ENCODE data around the gene PHF19.

Gene PHF19

DNA sequence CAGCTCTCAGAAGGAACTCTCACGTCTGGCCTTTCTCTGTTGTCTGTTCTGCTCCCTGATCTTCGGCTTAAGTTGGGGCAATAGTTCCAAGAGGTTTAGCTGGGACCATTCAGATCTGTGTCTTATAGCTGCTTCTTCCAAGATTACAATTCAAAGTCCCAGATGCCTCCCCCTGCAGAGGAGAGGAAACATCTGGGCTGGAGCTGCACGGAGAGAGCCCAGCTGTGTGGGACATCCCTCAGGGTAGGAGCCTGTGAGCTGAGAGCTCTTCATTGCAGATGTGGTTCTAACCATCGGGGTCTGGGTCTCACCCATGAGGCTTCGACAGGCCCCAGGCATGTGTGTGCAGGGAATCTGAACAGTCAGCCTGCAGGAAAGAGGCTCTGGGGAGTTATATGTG lies 9.0 kb upstream of the PHF19 start:
- H4K20me1 ChIP-seq (ENCODE audit: low read depth, low read length): no peaks in the 10 kb centered on the region
- H3K4me3 ChIP-seq (ENCODE audit: insufficient read depth, low read length, poor library complexity, severe bottlenecking): no peak overlapping the region
- H3K27ac ChIP-seq (ENCODE audit: low read depth, low read length): no peak overlapping the region
- H3K4me2 ChIP-seq (ENCODE audit: low read depth, low read length, poor library complexity, severe bottlenecking): no peak overlapping the region
- H2AFZ ChIP-seq (ENCODE audit: low read depth, low read length, severe bottlenecking): no peak overlapping the region
- no peaks in the 10 kb centered on the region for H3K9me2 ChIP-seq (replicated peaks; ENCODE audit: insufficient read depth, low read length)
- H3K9ac ChIP-seq (ENCODE audit: low read length): no peak overlapping the region
- H3K79me2 ChIP-seq (ENCODE audit: insufficient read depth, low read length): no peaks in the 10 kb centered on the region
- H3F3A ChIP-seq (ENCODE audit: insufficient read depth): peaks cover 6% of the 10 kb centered on the region; the same call in 1 of the 2 replicates
- H3K9me3 ChIP-seq (ENCODE audit: insufficient read depth, low read length): no peaks in the 10 kb centered on the region
- no peaks in the 10 kb centered on the region for H3K27me3 ChIP-seq (ENCODE audit: low read length)
- no peaks in the 10 kb centered on the region for H3K36me3 ChIP-seq (ENCODE audit: low read length)
- TF ChIP-seq, protein P1, sequence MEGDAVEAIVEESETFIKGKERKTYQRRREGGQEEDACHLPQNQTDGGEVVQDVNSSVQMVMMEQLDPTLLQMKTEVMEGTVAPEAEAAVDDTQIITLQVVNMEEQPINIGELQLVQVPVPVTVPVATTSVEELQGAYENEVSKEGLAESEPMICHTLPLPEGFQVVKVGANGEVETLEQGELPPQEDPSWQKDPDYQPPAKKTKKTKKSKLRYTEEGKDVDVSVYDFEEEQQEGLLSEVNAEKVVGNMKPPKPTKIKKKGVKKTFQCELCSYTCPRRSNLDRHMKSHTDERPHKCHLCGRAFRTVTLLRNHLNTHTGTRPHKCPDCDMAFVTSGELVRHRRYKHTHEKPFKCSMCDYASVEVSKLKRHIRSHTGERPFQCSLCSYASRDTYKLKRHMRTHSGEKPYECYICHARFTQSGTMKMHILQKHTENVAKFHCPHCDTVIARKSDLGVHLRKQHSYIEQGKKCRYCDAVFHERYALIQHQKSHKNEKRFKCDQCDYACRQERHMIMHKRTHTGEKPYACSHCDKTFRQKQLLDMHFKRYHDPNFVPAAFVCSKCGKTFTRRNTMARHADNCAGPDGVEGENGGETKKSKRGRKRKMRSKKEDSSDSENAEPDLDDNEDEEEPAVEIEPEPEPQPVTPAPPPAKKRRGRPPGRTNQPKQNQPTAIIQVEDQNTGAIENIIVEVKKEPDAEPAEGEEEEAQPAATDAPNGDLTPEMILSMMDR (IDR thresholded peaks at IDR 0.05; ENCODE audit: insufficient read depth, low read length, poor library complexity, severe bottlenecking): no peak
- no peak for TF ChIP-seq EZH2phosphoT487 (conservative IDR thresholded peaks at IDR 0.05; ENCODE audit: low read length)

DNA sequence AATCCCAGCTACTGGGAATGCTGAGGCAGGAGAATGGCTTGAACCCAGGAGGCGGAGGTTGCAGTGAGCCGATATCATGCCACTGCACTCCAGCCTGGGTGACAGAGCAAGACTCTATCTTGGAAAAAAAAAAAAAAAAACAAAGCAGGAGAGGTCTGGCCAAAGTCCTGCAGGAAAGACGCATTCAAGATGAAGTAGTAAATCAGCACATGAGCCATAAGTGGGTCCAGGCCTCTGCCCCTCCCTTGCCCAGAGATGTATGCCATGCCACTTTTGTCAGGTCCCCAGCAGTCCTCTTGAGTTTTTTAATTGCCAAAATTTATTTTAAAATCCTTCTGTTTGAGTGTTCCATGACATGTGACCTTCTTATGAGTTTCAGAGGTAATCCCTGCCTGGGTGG lies 8.5 kb upstream of the PHF19 start:
- Histone ChIP-seq H3F3A (ENCODE audit: insufficient read depth) (peaks cover 6% of the 10 kb centered on the region; the same call in 1 of the 2 replicates), H3K27ac (ENCODE audit: low read depth, low read length) (no peak overlapping the region), H4K20me1 (ENCODE audit: low read depth, low read length) (no peaks in the 10 kb centered on the region), H3K4me2 (ENCODE audit: low read depth, low read length, poor library complexity, severe bottlenecking) (no peak overlapping the region), H3K79me2 (ENCODE audit: insufficient read depth, low read length) (no peaks in the 10 kb centered on the region), H3K9me2 (replicated peaks; ENCODE audit: insufficient read depth, low read length) (no peaks in the 10 kb centered on the region), H3K4me3 (ENCODE audit: insufficient read depth, low read length, poor library complexity, severe bottlenecking) (no peak overlapping the region), H3K9ac (ENCODE audit: low read length) (no peak overlapping the region), H3K36me3 (ENCODE audit: low read length) (no peaks in the 10 kb centered on the region), H3K9me3 (ENCODE audit: insufficient read depth, low read length) (no peaks in the 10 kb centered on the region), H3K27me3 (ENCODE audit: low read length) (no peaks in the 10 kb centered on the region), H2AFZ (ENCODE audit: low read depth, low read length, severe bottlenecking) (no peak overlapping the region)
- TF ChIP-seq, protein P1 (IDR thresholded peaks at IDR 0.05; ENCODE audit: insufficient read depth, low read length, poor library complexity, severe bottlenecking): no peak
- TF ChIP-seq EZH2phosphoT487 (conservative IDR thresholded peaks at IDR 0.05; ENCODE audit: low read length): no peak

DNA sequence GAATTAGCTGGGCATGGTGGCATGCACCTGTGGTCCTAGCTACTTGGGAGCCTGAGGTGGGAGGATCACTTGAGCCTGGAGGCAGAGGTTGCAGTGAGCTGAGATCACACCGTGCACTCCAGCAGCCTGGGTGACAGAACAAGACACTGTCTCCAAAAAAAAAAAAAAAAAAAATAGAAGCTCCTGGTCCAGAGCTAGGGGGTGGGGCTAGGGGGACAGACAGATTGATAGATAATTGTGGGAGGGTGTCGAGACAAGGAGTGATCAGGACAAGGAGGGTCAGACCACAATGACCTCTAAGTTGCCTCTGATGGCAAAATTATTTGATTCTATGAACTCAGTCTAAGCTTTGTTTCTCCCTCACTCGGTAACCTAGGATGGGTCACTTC lies 6.6 kb upstream of the PHF19 start:
- no peaks in the 10 kb centered on the region for H4K20me1 ChIP-seq (ENCODE audit: low read depth, low read length)
- H3K4me3 ChIP-seq (ENCODE audit: insufficient read depth, low read length, poor library complexity, severe bottlenecking): no peak overlapping the region
- H3F3A ChIP-seq (ENCODE audit: insufficient read depth): peaks cover 14% of the 10 kb centered on the region
- H3K9me2 ChIP-seq (replicated peaks; ENCODE audit: insufficient read depth, low read length): no peaks in the 10 kb centered on the region
- H3K9ac ChIP-seq (ENCODE audit: low read length): no peak overlapping the region
- no peak overlapping the region for H3K4me2 ChIP-seq (ENCODE audit: low read depth, low read length, poor library complexity, severe bottlenecking)
- no peaks in the 10 kb centered on the region for H3K9me3 ChIP-seq (ENCODE audit: insufficient read depth, low read length)
- no peaks in the 10 kb centered on the region for H3K79me2 ChIP-seq (ENCODE audit: insufficient read depth, low read length)
- H3K27ac ChIP-seq (ENCODE audit: low read depth, low read length): no peak overlapping the region
- no peaks in the 10 kb centered on the region for H3K36me3 ChIP-seq (ENCODE audit: low read length)
- H2AFZ ChIP-seq (ENCODE audit: low read depth, low read length, severe bottlenecking): no peak overlapping the region
- no peaks in the 10 kb centered on the region for H3K27me3 ChIP-seq (ENCODE audit: low read length)
- TF ChIP-seq, protein P1 (IDR thresholded peaks at IDR 0.05; ENCODE audit: insufficient read depth, low read length, poor library complexity, severe bottlenecking): no peak
- TF ChIP-seq EZH2phosphoT487 (conservative IDR thresholded peaks at IDR 0.05; ENCODE audit: low read length): no peak

Measured in SU-DHL-6 (cell line).